Measurements from ENCODE around the gene DISP3.

Gene DISP3

GRCh38 chr1:11531314-11531870, 52.4 kb downstream of the DISP3 start:
- no peak for DNase-seq

- no peak for DNase-seq
Observed at GRCh38 chr1:11531943-11532342, 53.0 kb downstream of the DISP3 start.

DNA sequence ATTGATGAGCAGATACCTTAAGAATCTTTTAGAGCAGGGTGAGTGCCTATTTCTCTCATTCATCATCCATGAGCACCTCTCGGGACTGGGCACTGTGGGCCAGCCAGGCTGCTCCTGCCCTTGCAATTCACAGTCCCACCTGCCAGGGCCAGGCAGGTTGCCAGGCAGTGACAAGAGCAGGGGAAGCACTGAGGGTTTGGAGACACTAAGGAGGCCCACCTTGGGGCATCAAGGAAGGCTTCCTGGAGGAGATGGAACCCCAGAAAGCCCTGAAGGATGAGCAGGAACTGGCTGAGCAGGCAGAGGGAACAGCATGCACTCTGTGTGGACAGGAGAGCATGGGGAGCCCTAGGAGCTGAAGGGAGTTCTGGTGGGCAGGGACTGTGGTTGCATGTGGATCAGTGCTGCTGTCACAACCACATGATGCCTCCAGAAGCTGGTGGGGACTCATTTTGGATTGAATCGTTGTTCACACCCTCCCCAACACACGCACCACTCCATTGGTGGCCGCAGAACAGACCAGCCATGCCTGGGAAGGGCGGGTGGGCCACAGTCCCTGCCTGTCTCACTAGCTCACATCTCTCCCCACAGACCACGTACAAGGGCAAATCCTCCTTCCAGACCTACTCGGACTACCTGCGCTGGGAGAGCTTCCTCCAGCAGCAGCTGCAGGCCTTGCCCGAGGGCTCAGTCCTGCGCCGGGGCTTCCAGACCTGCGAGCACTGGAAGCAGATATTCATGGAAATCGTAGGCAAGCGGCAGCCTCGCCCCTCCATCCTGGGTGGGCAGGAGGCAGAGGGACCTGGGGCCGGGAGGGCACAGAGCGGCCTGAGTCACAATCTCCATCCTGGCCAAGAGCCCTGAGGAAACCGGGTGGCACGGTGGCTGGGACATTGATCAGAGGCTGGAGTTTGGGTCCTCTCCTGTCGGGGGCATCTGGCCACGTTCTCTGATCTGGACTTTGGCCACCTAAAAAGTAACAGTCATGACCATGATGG, 55.1 kb downstream of the DISP3 start:
- DNase-seq, result no peak

DNA sequence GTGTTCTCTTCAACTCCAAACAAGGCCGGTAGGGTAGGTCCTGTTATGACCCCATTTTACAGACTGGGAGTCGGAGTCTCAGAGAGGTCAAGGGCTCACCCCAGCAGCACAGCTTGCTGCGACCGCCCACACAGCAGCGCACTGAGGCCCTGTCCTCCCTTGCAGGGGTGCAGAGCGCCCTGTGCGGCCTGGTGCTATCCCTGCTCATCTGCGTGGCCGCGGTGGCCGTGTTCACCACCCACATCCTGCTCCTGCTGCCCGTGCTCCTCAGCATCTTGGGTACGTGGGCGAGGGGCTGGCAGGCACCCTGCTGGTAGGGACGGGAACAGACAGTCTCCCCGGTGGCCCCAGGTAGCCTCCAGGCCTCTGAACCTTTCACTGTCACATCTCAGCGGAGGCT, 55.9 kb downstream of the DISP3 start:
- DNase-seq, result no peak

DNA sequence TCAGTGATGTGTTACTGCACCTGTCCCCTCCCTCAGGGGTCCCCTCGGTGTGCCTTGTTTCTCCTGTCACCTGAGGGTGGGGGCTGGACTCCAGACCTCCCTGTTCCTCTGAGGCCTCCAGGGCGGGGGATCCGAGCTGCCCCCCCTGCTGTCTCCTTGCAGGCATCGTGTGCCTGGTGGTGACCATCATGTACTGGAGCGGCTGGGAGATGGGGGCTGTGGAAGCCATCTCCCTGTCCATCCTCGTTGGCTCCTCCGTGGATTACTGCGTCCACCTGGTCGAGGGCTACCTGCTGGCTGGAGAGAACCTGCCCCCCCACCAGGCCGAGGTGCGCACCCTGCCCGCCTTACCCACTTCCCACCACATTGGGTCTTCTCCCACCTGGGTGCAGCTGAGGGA, 56.4 kb downstream of the DISP3 start:
- DNase-seq, result no peak

DNA sequence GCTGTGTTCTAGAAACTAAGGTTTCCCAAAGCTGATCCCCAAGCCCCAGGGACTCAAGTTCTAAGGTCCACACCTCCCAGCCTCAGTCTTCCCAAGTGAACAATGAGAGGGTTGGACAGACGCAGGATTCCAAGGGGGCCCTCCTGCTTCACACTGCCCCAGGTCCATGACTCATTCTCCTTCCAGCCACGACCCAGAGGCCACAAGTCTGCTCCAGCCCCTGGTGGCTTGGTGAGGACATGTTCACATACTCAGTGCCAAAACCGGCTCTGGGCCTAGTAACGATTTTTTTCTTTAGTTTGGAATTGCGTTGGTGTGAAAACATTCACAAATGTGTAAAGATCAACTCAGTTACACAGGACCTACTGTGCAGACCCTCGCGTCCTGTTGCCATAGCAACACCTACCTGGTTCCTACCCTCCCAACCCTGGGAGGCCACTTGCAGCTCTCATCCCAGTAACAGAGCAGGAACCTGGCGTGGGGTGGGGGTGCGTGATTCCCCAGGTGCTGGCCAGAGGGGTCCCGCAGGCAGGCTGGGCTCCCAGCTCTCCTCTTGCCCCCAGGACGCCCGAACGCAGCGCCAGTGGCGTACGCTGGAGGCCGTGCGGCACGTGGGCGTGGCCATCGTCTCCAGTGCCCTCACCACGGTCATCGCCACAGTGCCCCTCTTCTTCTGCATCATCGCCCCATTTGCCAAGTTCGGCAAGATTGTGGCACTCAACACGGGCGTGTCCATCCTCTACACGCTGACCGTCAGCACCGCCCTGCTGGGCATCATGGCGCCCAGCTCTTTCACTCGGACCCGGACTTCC, 57.0 kb downstream of the DISP3 start:
- DNase-seq, result no peak

DNA sequence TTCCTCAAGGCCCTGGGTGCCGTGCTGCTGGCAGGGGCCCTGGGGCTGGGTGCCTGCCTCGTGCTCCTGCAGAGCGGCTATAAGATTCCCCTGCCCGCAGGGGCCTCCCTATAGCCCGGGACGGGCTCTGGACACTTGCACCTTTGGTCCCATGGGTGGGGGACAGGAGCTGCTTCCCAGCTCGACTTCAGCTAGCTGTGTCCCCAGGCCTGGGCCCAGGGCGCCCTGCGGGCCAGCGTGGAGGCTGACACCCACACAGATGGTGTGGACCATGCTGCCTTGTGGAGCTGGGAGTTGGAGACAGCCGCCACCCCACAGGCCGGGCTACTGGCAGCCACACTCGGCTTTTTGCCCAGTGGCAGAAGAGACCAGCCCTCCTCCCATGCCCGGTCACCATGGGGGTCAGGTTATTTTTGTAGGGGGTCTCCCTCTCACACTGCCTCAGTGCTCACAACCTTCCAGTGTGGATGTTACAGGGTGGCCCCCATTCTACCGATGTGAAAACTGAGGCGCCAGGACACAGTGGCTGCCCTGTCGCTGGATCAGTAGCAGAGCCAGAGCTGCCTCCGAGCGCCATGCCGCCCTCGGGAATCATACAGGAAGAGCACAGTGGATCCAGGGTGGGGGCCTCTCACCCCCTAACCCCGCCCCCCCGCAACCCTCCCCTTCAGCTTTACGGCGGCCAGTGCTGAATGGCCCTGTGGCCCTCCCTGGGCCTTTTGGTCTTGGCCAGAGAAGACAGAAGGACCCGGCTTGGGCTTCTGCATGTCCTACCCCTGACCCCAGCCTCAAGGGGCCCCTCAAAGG, 57.8 kb downstream of the DISP3 start:
- no peak for DNase-seq

- DNase-seq, result no peak
Observed at GRCh38 chr1:11537380-11537764, 58.4 kb downstream of the DISP3 start.

- DNase-seq, result no peak
Observed at GRCh38 chr1:11537854-11538591, 59.1 kb downstream of the DISP3 start.

DNA sequence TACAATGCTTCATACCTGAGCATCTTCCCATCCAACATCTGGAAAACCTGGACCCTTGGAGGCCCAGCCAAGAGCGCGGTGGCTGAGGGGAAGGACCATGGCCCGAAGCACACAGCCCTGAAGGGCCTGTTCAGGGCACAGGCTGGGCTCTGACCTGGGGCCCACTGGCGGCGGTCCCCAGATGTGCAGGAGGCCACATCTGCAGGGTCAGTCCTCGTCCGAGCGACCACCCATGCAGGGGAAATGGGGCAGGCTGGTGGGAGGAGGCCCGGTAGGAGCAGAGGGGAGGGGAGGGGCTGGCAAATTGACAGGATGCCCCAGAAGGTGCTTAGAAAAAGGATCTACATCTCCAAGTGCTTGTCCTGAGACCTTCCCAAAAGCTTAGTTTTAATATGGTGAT, 59.9 kb downstream of the DISP3 start:
- no peak for DNase-seq

DNA sequence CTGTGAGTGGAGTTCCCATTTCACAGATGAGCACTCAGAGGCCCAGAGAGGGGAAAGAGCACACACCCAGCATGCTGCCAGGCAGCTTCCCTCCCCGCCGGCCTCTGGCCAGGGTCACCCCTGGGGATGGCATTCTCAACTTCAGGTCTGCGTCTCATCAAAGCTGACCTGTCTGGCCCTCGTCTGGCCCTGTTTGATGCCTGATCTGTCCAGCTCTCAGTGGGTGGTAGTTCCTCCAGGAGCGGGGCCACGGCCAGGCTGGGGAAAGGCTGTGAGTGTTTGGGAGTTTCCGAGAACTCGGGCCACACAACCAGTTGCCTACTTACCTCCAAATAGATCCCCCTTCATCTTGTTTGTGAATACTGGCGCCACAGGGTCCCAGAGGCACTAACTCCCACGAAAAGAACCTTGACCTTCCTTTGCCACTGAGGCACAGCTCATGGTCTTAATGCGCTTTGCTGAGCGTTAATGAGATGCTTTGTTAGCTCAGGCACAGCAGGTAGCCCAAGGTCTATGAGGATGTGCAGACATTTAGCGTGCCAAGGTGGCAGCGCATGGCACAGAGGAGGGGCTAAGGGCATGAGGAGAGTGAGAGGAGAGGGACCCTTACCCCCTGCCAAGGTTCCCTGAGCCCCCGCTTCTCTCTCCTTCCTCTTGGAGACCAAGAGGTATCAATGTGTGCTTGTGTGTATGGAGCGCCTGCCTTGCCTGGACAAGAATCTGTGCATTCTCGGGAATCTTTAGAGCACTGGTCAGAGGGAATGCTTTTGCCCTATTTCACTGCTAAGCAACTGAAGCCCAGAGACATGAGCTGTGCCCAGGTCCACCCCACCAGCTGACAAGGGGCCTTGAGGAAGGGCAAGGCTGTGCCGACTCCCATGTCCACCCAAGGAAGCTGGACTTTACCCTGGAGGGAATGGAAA, 61.2 kb downstream of the DISP3 start:
- no peak for DNase-seq

GRCh38 chr1:11540773-11541160, 61.8 kb downstream of the DISP3 start:
- DNase-seq, result no peak

GRCh38 chr1:11541236-11541635, 62.3 kb downstream of the DISP3 start:
- no peak for DNase-seq

DNA sequence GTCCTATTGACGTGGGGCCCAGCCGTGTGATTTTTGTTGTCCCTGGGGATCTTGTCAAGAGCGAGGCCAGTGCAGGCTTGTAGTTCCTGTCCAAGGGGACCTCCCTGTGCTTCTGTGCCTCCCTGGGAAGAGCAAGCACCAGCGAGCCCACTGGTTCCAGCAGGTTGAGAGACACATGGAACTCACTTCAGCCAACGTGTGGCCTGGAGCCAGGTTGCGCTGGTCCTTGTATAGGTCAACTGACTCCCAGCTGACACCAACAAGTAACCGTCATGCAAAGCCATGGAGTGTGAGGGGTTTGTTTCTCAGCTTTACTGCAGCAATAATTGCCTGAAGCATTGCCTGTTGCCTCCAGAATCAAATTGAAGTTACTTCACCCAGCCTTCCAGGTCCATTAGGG, 63.0 kb downstream of the DISP3 start:
- DNase-seq, result no peak

DNA sequence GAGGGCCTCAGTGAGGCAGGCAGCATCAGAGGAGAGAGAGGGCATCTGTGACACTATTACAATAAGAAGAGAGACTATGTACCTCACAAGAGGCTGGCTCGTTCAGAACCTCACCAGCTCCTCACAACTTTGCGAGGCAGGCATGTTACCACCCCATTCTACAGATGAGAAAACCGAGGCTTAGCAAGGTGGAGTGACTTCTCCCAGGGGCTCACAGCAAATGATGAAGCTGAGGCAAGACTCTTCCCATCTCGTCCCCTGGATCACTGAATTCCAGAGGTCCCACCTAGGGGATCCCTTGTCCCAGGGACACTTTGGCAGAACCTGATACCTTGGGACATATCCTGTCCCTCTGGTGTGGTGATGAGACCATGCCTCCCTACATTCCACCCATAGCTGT, 64.4 kb downstream of the DISP3 start:
- no peak for DNase-seq

GRCh38 chr1:11543796-11544195, 64.8 kb downstream of the DISP3 start:
- no peak for DNase-seq

GRCh38 chr1:11546456-11546855, 67.5 kb downstream of the DISP3 start:
- DNase-seq, result no peak

DNA sequence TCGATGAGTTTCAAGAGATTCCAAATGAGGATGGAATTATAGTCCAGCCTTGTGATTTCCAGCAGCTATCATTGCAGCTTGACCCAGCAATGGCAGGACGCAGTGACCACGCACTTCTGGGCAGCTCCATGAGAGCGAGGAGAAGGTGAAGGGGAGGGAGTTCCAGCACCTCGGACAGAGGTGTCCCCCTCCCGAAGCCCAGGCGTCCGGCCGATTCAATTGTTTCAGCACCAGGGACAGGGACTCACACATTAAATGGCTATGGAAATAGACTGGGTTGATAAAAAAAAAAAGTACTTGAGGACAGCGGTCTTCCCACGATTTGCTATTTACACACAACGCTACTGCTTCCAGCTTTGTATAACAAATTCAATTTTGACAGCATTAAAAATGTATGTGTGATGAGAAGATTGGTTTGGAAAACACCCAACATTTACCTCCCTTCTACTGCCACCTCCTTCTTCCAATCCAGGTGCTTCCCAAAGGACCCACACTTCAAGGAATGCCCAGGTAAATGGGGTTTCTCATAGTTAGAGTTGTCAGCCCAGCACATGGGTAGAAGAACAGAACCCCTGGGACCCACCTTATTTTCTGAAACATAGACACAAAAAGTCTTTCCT, 71.8 kb downstream of the DISP3 start:
- DNase-seq, result no peak

DNA sequence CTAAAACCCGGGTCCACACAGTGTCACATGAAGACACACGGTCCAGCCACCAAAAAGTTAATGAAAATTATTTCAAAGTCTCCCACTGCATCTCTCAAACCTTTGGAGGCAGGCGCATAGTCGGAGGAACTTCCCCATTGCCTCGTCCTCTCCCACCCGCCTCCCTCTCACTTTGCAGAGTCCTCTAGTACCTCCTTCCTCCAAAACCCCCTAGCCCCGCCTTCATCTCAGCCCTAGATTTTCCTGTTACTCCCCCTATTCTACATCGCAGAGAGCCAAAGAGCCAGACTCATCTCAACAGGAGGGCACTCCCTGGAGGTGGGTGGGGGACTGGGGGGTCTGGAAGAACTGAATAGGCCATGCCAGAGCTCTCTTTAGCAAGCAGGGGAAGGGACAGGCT, 79.3 kb downstream of the DISP3 start:
- no peak for DNase-seq

GRCh38 chr1:11558871-11559590, 80.1 kb downstream of the DISP3 start:
- DNase-seq, result no peak

Data from activated effector memory CD4-positive, alpha-beta T cell treated with Interleukin-2 at 50 U/mL for 16 hours (primary cell).